Activated T-helper 9 cell treated with anti-CD3 and anti-CD28 coated beads, Interleukin-2, amount 50 U/mL, for 16 hours (primary cell): Measurements from ENCODE around the gene MYLK.

ENCODE experiments used
- DNase-seq: peaks from one replicate; pipeline ENCODE4 v3.0.0-alpha.2; 2020; ENCODE audit warnings: low read depth

The MYLK gene

GRCh38 chr3:123590685-123591450 is 293.3 kb downstream of the MYLK start:
- no peak for DNase-seq

- DNase-seq: no peak
Measured at GRCh38 chr3:123587401-123587800, 296.7 kb downstream of the MYLK start.

- no peak for DNase-seq
Measured at GRCh38 chr3:123586968-123587367, 297.2 kb downstream of the MYLK start.

GRCh38 chr3:123586131-123586530 is 298.0 kb downstream of the MYLK start:
- peak; percentile 9 for DNase-seq

GRCh38 chr3:123584988-123585937 is 298.9 kb downstream of the MYLK start, which contains the start of gene HACD2:
TSS of gene HACD2 (minus strand) at chr3:123585053. CDS start at chr3:123585027, 26 bp downstream.
- peak; percentile 91 for DNase-seq

- DNase-seq: peak; percentile 28
Measured at GRCh38 chr3:123584284-123584987, 299.7 kb downstream of the MYLK start.

- no peak for DNase-seq
Measured at GRCh38 chr3:123583561-123583960, 300.6 kb downstream of the MYLK start.

- no peak for DNase-seq
Measured at GRCh38 chr3:123582315-123582714, 301.8 kb downstream of the MYLK start.

GRCh38 chr3:123576122-123576521 is 308.0 kb downstream of the MYLK start:
- DNase-seq: no peak

GRCh38 chr3:123571973-123572365 is 312.2 kb downstream of the MYLK start:
- DNase-seq: no peak

GRCh38 chr3:123571264-123571972 is 312.7 kb downstream of the MYLK start:
- DNase-seq: no peak

GRCh38 chr3:123568875-123569274 is 315.3 kb downstream of the MYLK start:
- DNase-seq: no peak

- DNase-seq: no peak
Measured at GRCh38 chr3:123568034-123568433, 316.1 kb downstream of the MYLK start.

- DNase-seq: no peak
Measured at GRCh38 chr3:123564056-123564455, 320.1 kb downstream of the MYLK start.

GRCh38 chr3:123562547-123562946 is 321.6 kb downstream of the MYLK start:
- no peak for DNase-seq

- no peak for DNase-seq
Measured at GRCh38 chr3:123561188-123561587, 322.9 kb downstream of the MYLK start.
